ENCODE measurements around the gene SLC26A3. TPM values are rescaled to one million over a fixed set of nuclear protein-coding genes. Genes with fewer than 3 reads are reported as not detected.
A peak's percentile ranks its signal among the peaks of the same experiment; 100 is the strongest.

The SLC26A3 gene
- total RNA-seq, 2 experiments from 2014 or later = not detected

GRCh38 chr7:107782374-107782773 is 20.6 kb downstream of the SLC26A3 start:
- DNase-seq (no peak), ATAC-seq (no peak)
- CTCF ChIA-PET = no interaction called here
- H3K4me3 Mint-ChIP-seq = no peak overlapping the region
- H3K27ac Mint-ChIP-seq = no peak overlapping the region
- no peaks in the 10 kb centered on the region for H3K9me3 Mint-ChIP-seq (ENCODE audit: low read depth)
- POLR2A ChIA-PET = no interaction called here
- H3K27me3 Mint-ChIP-seq = no peaks in the 10 kb centered on the region
- intact Hi-C loops (cut with DNase I, micrococcal nuclease) = no loop called here
- peaks cover 21% of the 10 kb centered on the region for H3K4me1 Mint-ChIP-seq
- no peaks in the 10 kb centered on the region for H3K36me3 Mint-ChIP-seq (ENCODE audit: low read depth)

GRCh38 chr7:107779647-107780099 is 23.4 kb downstream of the SLC26A3 start:
- Mint-ChIP-seq H3K27me3 (no peaks in the 10 kb centered on the region), H3K4me1 (peaks cover under 1% of the 10 kb centered on the region), H3K27ac (no peak overlapping the region), H3K36me3 (ENCODE audit: low read depth) (no peaks in the 10 kb centered on the region), H3K9me3 (ENCODE audit: low read depth) (no peaks in the 10 kb centered on the region), H3K4me3 (no peak overlapping the region)
- CTCF ChIA-PET = interaction anchor here (1.0 kb wide), 1 partner anchor 100 kb away, joined by 3 read pairs; no protein-coding TSS in a partner anchor
- intact Hi-C loops (cut with DNase I, micrococcal nuclease) = no loop called here
- DNase-seq = no peak
- ATAC-seq = no peak
- POLR2A ChIA-PET = no interaction called here

- Mint-ChIP-seq H3K4me1 (no peaks in the 10 kb centered on the region), H3K4me3 (no peak overlapping the region), H3K36me3 (ENCODE audit: low read depth) (no peaks in the 10 kb centered on the region), H3K9me3 (ENCODE audit: low read depth) (no peaks in the 10 kb centered on the region), H3K27me3 (no peaks in the 10 kb centered on the region), H3K27ac (no peak overlapping the region)
- intact Hi-C loops (cut with DNase I, micrococcal nuclease) = no loop called here
- POLR2A ChIA-PET = no interaction called here
- ATAC-seq (no peak), DNase-seq (no peak)
- CTCF ChIA-PET = interaction anchor here (0.8 to 1.2 kb wide), 2 partner anchors 10 to 39 kb away, joined by 3 to 4 read pairs; no protein-coding TSS in a partner anchor
Observed at GRCh38 chr7:107778283-107778682, 24.7 kb downstream of the SLC26A3 start.

GRCh38 chr7:107777702-107778101 is 25.3 kb downstream of the SLC26A3 start:
- no peak for ATAC-seq
- intact Hi-C loops (cut with DNase I, micrococcal nuclease) = no loop called here
- Mint-ChIP-seq H3K4me1 (peaks cover 2% of the 10 kb centered on the region), H3K4me3 (no peak overlapping the region), H3K36me3 (ENCODE audit: low read depth) (no peaks in the 10 kb centered on the region), H3K27me3 (no peaks in the 10 kb centered on the region), H3K27ac (no peak overlapping the region), H3K9me3 (ENCODE audit: low read depth) (no peaks in the 10 kb centered on the region)
- ChIA-PET POLR2A (interaction anchor here (0.6 kb wide), 1 partner anchor 118 kb away, joined by 3 read pairs; no protein-coding TSS in a partner anchor), CTCF (no interaction called here)
- no peak for DNase-seq

DNA sequence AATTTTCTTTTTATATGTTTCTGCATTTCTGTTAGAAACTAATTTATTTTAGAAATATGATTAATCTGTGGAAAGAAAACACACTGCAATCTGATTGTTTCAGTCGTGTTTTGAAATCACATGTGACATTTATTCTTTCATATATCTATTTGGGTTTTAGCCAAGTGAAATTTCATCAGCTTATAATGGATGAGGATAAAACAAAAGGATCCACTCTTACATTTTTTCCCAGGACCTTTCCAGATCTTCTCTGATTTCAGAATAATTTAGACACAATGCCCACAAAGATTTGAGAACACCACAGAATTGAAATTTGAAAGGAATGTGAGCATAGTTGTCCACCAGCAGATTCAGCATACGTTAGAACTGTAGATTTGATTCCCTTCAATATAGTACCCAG is 30.0 kb downstream of the SLC26A3 start:
- POLR2A ChIA-PET = no interaction called here

GRCh38 chr7:107768263-107768662 is 34.8 kb downstream of the SLC26A3 start:
- H3K27ac Mint-ChIP-seq = no peak overlapping the region
- no peaks in the 10 kb centered on the region for H3K36me3 Mint-ChIP-seq (ENCODE audit: low read depth)
- H3K27me3 Mint-ChIP-seq = no peaks in the 10 kb centered on the region
- CTCF ChIA-PET = no interaction called here
- H3K4me3 Mint-ChIP-seq = no peak overlapping the region
- peaks cover 29% of the 10 kb centered on the region for H3K4me1 Mint-ChIP-seq
- intact Hi-C loops (cut with DNase I, micrococcal nuclease) = no loop called here
- POLR2A ChIA-PET = no interaction called here
- H3K9me3 Mint-ChIP-seq (ENCODE audit: low read depth) = no peaks in the 10 kb centered on the region
- no peak for DNase-seq
- ATAC-seq = peak; percentile 47

More for the DNA sequence above, 30.0 kb downstream of the SLC26A3 start:
- DNase-seq (no peak), ATAC-seq (no peak)
- H3K4me3 Mint-ChIP-seq = no peak overlapping the region
- CTCF ChIA-PET = no interaction called here
- H3K4me1 Mint-ChIP-seq = peaks cover 12% of the 10 kb centered on the region
- no peaks in the 10 kb centered on the region for H3K9me3 Mint-ChIP-seq (ENCODE audit: low read depth)
- H3K27me3 Mint-ChIP-seq = no peaks in the 10 kb centered on the region
- H3K27ac Mint-ChIP-seq = no peak overlapping the region
- no peaks in the 10 kb centered on the region for H3K36me3 Mint-ChIP-seq (ENCODE audit: low read depth)
- intact Hi-C loops (cut with DNase I, micrococcal nuclease) = no loop called here

DNA sequence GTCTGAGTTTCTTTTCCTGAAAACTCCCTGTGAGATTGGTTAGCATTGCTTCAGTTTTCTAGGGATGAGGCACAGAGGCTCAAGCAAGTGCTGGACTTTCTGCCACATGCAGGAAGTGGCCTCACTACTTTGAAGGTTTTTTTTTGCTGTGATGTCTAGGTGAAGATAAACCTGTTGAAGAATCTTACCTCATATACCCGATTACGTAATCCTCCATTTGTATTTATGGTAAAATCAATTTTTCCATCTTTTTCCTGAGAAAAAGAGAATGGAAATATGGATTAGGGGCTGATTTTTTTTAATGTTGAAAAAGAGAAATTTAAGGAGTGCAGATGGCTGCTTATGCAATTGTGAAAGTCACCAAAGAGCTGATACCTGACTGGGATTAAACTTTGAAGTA is 35.6 kb downstream of the SLC26A3 start:
- POLR2A ChIA-PET = no interaction called here
- Mint-ChIP-seq H3K9me3 (ENCODE audit: low read depth) (no peaks in the 10 kb centered on the region), H3K27me3 (no peaks in the 10 kb centered on the region), H3K4me3 (no peak overlapping the region), H3K27ac (no peak overlapping the region), H3K36me3 (ENCODE audit: low read depth) (no peaks in the 10 kb centered on the region), H3K4me1 (peaks cover 25% of the 10 kb centered on the region)
- ATAC-seq = no peak
- intact Hi-C loops (cut with DNase I, micrococcal nuclease) = no loop called here
- CTCF ChIA-PET = interaction anchor here (0.7 kb wide), 1 partner anchor 115 kb away, joined by 3 read pairs; no protein-coding TSS in a partner anchor
- no peak for DNase-seq

- POLR2A ChIA-PET = no interaction called here
- H3K27ac Mint-ChIP-seq = peak overlapping the region; percentile 33
Observed at GRCh38 chr7:107758667-107759066, 44.4 kb downstream of the SLC26A3 start.

GRCh38 chr7:107754642-107755041 is 48.4 kb downstream of the SLC26A3 start:
- ChIA-PET CTCF (no interaction called here), POLR2A (no interaction called here)
- Mint-ChIP-seq H3K4me1 (peaks cover 10% of the 10 kb centered on the region), H3K36me3 (ENCODE audit: low read depth) (peaks cover 71% of the 10 kb centered on the region), H3K4me3 (no peak overlapping the region), H3K27ac (peak overlapping the region; percentile 13), H3K27me3 (no peaks in the 10 kb centered on the region), H3K9me3 (ENCODE audit: low read depth) (no peaks in the 10 kb centered on the region)
- intact Hi-C loops (cut with DNase I, micrococcal nuclease) = no loop called here
- DNase-seq = no peak
- no peak for ATAC-seq

More at GRCh38 chr7:107758667-107759066, 44.4 kb downstream of the SLC26A3 start:
- CTCF ChIA-PET = interaction anchor here (1.1 to 1.7 kb wide), 2 partner anchors 117 to 119 kb away, joined by 4 to 6 read pairs; no protein-coding TSS in a partner anchor
- H3K4me3 Mint-ChIP-seq = no peak overlapping the region
- no peaks in the 10 kb centered on the region for H3K27me3 Mint-ChIP-seq
- DNase-seq = no peak
- H3K9me3 Mint-ChIP-seq (ENCODE audit: low read depth) = no peaks in the 10 kb centered on the region
- H3K4me1 Mint-ChIP-seq = peaks cover 3% of the 10 kb centered on the region
- H3K36me3 Mint-ChIP-seq (ENCODE audit: low read depth) = peaks cover 46% of the 10 kb centered on the region
- ATAC-seq = no peak
- intact Hi-C loops (cut with DNase I, micrococcal nuclease) = no loop called here

DNA sequence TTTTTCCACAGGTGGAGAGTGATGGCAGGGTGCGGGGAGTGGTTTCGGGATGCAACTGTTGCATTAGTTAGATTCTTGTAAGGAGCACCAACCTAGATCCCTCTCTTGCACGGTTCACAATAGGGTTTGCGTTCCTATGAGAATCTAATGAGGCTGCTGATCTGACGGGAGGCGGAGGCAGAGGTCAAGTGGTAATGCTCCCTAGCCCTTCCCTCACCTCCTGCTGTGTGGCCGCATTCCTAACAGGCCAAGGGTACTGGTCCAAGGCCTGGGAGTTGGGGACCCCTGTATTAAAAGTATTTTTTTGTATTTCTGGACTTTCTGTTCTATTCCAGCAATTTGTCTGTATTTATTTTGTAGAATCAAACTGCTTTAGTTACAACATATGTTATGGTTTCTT is 51.9 kb downstream of the SLC26A3 start:
- intact Hi-C loops (cut with DNase I, micrococcal nuclease) = no loop called here
- Mint-ChIP-seq H3K27me3 (no peaks in the 10 kb centered on the region), H3K27ac (no peak overlapping the region), H3K9me3 (ENCODE audit: low read depth) (no peaks in the 10 kb centered on the region), H3K4me3 (no peak overlapping the region), H3K4me1 (peaks cover 30% of the 10 kb centered on the region), H3K36me3 (ENCODE audit: low read depth) (peaks cover 47% of the 10 kb centered on the region)
- DNase-seq (no peak), ATAC-seq (no peak)
- POLR2A ChIA-PET = interaction anchor here (0.5 kb wide), 1 partner anchor 985 kb away, joined by 4 read pairs; no protein-coding TSS in a partner anchor
- CTCF ChIA-PET = no interaction called here

DNA sequence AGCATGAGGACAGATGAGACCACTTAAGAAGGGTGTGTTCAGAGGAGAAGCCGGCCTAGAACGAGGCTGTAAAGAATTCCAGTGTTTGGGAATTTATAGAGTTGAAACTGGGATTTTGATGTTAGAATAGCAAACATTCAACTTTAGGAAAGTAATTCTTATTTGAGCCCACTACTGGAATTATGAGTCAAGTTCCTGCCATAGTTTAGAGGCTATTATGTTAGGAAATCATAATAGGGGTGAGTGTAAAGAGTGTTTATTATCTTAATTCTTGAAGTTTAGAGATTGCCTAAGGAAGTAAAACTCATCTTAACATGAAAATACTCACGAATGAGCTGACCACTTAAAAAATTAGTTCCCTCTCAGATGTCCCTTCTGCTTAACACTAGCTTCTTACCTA is 57.0 kb downstream of the SLC26A3 start:
- H3K27me3 Mint-ChIP-seq = no peaks in the 10 kb centered on the region
- H3K36me3 Mint-ChIP-seq (ENCODE audit: low read depth) = peaks cover 23% of the 10 kb centered on the region
- peak overlapping the region; percentile 100 for H3K27ac Mint-ChIP-seq
- H3K9me3 Mint-ChIP-seq (ENCODE audit: low read depth) = no peaks in the 10 kb centered on the region
- peak overlapping the region; percentile 88 for H3K4me3 Mint-ChIP-seq
- H3K4me1 Mint-ChIP-seq = peaks cover 47% of the 10 kb centered on the region
- ChIA-PET POLR2A (interaction anchor here (1.3 kb wide), 1 partner anchor 129 kb away, joined by 3 read pairs; no protein-coding TSS in a partner anchor), CTCF (interaction anchor here (0.9 to 1.9 kb wide), 7 partner anchors 10 to 158 kb away, joined by 3 to 10 read pairs (median 5); no protein-coding TSS in a partner anchor)
- DNase-seq = no peak
- intact Hi-C loops (cut with DNase I, micrococcal nuclease) = loop anchor here in 1 of 2 experiments (10.0 kb wide), 1 partner anchor 1631 kb away; the partner anchor contains the start of gene SYPL1
- no peak for ATAC-seq

DNA sequence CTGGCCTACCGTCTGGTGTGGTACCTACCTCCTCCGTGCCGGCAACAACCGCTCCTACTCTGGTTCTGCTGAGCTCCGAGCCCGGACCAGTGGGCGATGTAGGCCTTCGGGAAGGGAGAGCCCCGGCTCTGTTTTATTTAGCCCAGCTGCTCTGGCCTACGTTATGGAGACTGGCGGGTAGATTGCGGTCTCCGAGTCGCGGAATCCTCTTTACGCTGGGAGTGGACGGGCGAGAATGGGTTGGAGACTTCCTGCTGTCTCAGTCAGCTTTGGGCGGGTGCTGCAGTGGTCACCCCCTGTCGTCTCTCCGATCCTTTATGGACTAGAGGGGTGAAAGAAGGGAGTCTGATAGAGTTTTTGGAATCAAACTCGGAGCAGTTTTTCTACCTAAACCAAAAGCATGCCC is 58.7 kb downstream of the SLC26A3 start:
- POLR2A ChIA-PET = interaction anchor here (0.6 to 2.4 kb wide), 5 partner anchors 9 to 575 kb away, joined by 3 to 23 read pairs (median 4); partner anchors contain the start of gene HBP1
- intact Hi-C loops (cut with DNase I, micrococcal nuclease) = loop anchor here (1.0 to 10.0 kb wide), 7 partner anchors 162 to 1630 kb away; partner anchors contain the start of genes COG5 (in 2 of the 2), DUS4L (in 2 of the 2), BCAP29 (in 1 of the 2) and NAMPT (in 1 of the 2)

More for the DNA sequence above, 58.7 kb downstream of the SLC26A3 start:
- Mint-ChIP-seq H3K9me3 (ENCODE audit: low read depth) (no peaks in the 10 kb centered on the region), H3K27ac (peak overlapping the region; percentile 100), H3K4me1 (peaks cover 47% of the 10 kb centered on the region), H3K4me3 (peak overlapping the region; percentile 88), H3K36me3 (ENCODE audit: low read depth) (peaks cover 10% of the 10 kb centered on the region), H3K27me3 (no peaks in the 10 kb centered on the region)
- peak; percentile 37 for ATAC-seq
- CTCF ChIA-PET = interaction anchor here (0.7 to 4.9 kb wide), 5 partner anchors 17 to 524 kb away, joined by 3 to 120 read pairs (median 4); no protein-coding TSS in a partner anchor
- DNase-seq = no peak
